Posterior vena cava (tissue), 2 donors: Measurements from ENCODE around the gene RAP1A. TPM values are rescaled to one million over a fixed set of nuclear protein-coding genes. Genes with fewer than 3 reads are reported as not detected.
A peak's percentile ranks its signal among the peaks of the same experiment; 100 is the strongest.

Source experiments
- DNase-seq: peaks from one replicate; pipeline ENCODE4 v3.0.0-alpha.2; 2020; ENCODE audit warnings: low spot score
- intact Hi-C, 2 donors: fragments of 100-400 bp; cut with DNase I; formaldehyde crosslinking; loops; one replicate each; pipeline versions ENCODE4 v1.14.1 to v1.14.2; 2022 to 2023
- total RNA-seq, 2 donors: library from RNA; stranded (reverse); fragmentation: NEBNext Ultra II Directional; extraction: Animal tissue kit (Norgen Biotek cat#: 25700); gene quantifications; one replicate each; pipeline ENCODE4 v1.2.1, GENCODE V29; 2021
- donor health status: DM: yes; HTN: yes; CAD: no.
- donor health status: DM: yes; HTN: yes; CAD: no.

Gene RAP1A
- total RNA-seq, 2 donors from 2014 or later: 187 to 227 TPM

DNA sequence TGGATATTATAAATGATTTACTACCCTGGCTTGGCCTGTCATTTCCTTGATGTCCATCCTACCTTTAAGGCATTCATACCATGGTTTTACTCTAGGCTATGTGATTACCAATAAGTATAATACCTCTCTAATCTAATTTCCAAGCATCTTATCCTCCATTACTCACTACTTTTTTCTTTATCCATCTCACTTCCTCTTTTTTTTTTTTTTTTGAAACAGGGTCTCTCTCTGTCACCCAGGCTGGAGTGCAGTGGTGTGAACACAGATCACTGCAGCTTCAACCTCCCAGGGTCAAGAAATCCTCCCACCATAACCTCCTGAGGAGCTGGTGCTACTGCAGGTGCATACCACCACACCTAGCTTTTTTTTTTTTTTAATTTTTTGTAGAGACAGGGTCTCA lies 79.7 kb downstream of the RAP1A start:
- intact Hi-C loops: no loop called here
- no peak for DNase-seq

GRCh38 chr1:111702504-111703050 lies 83.0 kb downstream of the RAP1A start:
- no peak for DNase-seq
- intact Hi-C loops: no loop called here

GRCh38 chr1:111704240-111704639 lies 84.7 kb downstream of the RAP1A start:
- intact Hi-C loops: no loop called here
- no peak for DNase-seq

DNA sequence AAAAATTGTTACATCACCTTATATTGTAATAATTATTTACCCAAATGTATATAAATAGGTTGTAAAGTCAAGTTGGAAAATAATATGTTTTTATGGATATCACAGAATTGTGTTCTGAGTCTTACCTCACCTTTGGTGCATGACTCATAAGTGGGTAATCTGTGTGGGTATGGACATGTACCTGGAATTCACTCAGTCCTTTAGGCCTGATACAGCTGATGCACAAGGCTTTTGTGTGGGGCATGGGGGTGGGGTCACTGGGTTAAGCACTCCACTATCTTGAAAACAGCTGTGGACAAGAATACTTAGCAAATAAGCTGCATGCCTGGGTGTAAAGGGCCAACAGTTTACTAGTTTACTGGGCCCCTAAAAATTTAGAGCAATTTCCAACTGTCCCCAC lies 85.2 kb downstream of the RAP1A start:
- intact Hi-C loops: no loop called here
- no peak for DNase-seq

DNA sequence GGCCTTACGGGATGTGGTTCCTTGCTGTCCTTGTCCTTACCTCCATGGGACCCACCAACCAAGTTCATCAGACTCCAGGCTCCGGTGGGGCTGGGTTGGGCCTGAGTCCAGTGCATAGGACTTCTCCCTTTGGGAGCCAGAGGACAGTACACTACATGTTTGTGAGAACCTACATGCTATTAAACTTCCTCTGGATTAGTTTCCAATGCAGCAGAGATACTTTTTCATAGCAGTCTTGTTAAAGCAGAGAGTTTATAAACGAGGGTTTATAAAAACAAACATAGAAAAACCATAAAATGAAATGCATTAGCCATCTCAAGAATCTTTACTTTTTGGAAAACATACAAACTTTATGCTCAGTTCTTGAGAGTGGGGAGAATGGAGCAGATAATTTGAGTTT lies 86.3 kb downstream of the RAP1A start:
- intact Hi-C loops: no loop called here
- DNase-seq: no peak

DNA sequence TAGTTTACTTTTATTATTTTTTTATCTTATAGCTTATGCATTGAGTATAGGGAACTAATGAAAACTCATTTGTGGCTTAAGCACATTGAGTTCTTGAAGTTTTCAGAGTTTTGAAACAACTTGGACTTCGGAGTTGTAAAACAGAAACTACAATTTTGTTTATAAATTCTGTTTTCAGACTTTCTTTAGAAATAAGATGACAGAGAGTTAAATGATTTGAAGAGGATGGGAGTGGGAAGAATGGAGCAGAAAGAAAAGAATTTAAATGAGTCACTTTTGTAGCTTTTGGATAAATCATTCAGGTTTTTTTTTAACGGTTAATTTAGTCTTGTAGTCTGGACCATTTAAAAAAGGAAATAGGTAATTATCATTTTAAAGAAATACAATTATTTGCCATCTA lies 87.3 kb downstream of the RAP1A start:
- no peak for DNase-seq
- intact Hi-C loops: no loop called here

DNA sequence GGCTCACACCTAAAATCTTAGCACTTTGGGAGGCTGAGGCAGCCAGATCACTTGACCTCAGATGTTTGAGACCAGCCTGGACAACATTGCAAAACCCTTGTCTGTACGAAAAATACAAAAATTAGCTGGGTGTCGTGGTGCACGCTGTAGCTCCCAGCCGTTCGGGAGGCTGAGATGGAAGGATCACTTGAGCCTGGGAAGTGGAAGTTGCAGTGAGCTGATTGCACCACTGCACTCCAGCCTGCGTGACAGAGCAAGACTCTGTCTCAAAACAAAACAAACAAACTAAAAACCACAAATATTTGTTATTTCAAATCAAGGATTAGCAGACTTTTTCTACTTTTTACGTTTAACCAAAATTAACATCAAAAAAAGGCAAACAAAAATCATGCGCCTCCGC lies 88.3 kb downstream of the RAP1A start:
- DNase-seq: no peak
- intact Hi-C loops: no loop called here

DNA sequence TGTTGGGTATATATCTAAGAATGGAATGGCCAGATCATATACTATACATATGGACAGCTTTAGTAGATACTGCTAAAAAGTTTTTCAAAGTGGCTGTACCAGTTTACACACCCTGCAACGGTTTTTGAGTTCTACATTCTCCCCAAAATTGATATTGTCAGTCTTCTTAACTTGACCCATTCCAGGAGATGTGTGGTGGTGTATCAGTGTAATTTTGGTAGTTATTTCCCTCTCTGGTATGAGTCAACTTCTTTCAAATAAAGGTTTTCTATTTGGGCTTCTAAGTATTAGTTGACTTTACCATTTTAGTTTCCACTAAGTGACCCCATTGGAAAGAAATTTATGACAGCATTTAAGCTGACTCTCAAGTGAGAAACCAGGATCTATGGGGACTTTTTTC lies 90.4 kb downstream of the RAP1A start:
- no peak for DNase-seq
- intact Hi-C loops: no loop called here

DNA sequence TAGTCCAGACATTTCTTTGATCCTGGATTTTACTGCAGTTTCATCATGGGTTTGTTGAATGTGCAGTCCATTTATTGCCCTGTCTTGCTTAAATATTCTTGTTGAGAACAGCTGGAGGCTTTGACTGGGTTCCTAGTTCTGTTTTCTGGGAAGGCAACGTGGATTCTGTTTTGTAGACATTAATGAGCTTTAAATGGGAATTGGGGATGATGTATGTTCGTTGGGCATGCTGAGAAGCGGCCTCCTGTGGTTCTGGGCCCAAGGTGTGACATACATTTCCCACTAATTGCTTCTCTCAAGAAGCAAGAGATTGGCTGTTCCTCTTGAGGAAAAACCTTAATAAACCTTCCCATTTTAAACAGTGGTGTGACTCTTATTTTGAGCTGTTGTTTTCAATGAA lies 96.7 kb downstream of the RAP1A start:
- intact Hi-C loops: loop anchor here in 1 of 2 donors (5.0 kb wide), 1 partner anchor 36 kb away; no protein-coding TSS in a partner anchor
- no peak for DNase-seq

DNA sequence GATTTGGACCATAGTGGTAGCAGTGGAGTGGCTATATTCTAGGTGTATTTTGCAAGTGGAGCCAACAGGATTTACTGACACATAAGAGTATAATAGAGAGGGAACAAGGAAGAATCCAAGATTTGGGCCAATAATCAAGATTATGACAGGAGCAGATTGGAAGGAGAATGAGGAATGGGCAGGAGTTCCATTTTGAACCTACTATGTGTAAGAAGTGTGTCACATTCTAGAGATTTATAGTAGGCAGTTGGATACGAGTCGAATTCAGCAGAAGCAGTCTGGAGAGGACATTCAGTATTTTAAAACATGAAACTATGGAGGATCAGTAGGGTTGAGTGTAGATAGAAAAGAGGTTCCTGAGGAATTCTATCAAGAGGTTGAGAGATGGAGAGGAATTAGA lies 97.9 kb downstream of the RAP1A start:
- intact Hi-C loops: loop anchor here in 1 of 2 donors (5.0 kb wide), 1 partner anchor 35 kb away; no protein-coding TSS in a partner anchor
- DNase-seq: no peak

DNA sequence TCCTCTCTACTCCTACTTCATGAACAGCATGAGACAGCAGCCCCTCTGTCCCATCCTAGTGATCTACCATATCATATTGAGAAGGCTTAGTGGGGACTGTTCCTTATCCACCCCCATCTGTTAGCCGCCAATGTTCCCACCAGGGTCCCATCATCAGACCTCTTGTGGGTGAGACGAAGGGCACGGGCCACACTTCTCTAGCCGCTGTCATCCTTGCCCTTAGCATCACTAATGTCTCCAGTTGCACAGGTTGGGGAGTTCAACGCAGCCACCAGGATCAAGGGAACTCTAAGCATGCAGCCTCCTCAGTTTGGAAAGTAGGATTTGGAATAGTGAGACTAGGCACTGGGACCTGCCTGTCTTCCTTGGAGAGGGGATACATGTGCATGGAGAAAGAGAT lies 99.5 kb downstream of the RAP1A start:
- intact Hi-C loops: loop anchor here in 1 of 2 donors (5.0 kb wide), 1 partner anchor 33 kb away; no protein-coding TSS in a partner anchor
- no peak for DNase-seq

DNA sequence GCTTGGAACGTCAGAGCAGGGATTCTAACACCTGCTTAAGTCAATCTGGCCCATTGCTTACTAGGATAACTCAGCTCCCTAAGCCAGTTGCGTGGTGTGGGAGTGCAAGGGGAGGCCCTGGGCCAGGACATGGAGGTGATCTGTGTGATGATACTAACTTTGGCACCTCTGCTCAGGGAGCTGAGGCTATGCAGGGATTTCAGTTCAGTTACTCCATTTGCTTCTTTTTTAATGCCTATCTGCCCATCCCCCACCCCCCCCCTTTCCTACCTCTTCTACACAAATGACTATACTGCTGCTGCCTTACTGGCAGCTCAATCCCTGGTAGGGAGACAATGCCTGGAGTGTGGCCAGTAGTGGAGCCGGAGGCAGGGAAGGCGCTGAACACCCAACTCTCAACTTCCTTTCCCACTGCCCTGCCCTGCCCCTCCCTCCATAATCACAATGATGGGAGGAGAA lies 100.1 kb downstream of the RAP1A start:
- intact Hi-C loops: loop anchor here in 1 of 2 donors (5.0 kb wide), 1 partner anchor 33 kb away; no protein-coding TSS in a partner anchor
- no peak for DNase-seq

- intact Hi-C loops: no loop called here
- no peak for DNase-seq
Measured at GRCh38 chr1:111720274-111720976, 100.8 kb downstream of the RAP1A start.

GRCh38 chr1:111720977-111721786 lies 101.6 kb downstream of the RAP1A start:
- DNase-seq: no peak
- intact Hi-C loops: no loop called here

GRCh38 chr1:111723091-111723806 lies 103.7 kb downstream of the RAP1A start:
- intact Hi-C loops: no loop called here
- no peak for DNase-seq

GRCh38 chr1:111723871-111724270 lies 104.3 kb downstream of the RAP1A start:
- intact Hi-C loops: no loop called here
- DNase-seq: no peak

DNA sequence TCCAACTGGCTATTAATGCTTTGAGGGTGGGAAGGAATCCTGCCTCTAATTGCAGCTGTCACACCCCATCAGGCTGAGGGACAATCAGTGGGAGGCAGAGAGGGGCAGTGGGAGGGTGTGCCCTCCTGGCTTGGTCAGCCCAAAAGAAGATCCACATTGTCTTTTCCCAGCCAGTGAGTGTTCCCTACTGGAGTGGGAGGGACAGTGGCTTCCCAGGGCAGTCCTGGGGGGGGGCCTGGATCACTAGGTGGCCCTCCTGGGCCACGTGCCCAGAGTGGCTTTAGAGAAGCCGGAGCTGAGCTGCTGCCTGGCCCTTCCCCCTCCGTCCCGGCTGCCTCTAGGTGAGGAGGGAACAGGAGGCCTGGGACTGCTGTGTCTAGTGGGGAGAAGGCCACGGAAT lies 105.6 kb downstream of the RAP1A start:
- DNase-seq: no peak
- intact Hi-C loops: no loop called here

DNA sequence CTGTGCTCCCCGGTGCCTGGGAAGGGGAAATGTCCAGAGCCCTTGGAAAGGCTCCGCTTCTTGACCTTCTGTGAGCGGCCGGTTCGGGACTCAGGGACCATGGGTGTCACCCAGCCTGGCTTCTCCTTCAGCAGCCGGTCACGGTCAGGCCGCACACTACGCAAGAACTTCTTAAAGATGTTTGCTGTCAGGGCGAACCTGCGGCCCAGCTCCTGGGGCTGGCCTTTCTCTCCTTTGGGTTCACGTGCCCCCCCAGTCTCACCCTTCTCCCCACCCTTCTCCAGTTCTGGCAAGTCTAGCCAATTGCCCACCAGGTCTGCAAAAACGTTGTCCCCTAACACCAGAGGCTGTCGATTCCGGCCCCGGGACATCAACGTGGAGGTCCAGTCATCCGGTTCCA lies 107.5 kb downstream of the RAP1A start:
- intact Hi-C loops: no loop called here
- DNase-seq: peak; percentile 76

DNA sequence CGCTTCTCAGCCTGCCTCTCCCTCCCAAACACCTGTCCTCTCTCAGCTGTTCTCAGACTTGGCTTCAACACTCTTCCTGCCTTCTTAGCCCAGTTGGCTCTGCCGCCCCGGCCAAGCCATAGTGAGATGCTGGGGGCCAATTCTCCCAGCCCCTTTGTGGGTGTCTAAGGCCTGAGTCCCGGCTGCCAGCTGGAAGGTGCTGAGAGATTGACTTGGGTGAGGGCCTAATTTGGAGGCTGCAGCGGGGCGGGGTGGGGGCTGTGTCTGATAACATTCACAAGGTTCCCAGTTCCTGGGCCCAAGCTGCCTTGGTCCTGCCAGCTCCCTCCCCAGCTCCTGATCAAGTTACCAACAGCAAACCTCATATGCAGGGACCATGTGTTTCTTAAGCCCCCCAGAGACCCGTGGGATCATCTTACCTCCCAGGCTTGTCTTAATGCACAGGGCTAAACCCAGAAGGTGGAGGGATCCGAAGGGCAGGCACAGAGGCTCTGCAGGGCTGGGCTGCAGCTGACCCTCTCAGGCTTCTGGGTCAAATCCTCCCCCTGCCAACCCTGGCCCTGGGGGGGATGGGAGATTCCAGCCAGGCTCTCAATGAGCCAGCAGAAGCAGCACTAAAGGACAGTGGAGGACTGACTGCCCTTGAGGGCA lies 109.8 kb downstream of the RAP1A start:
- intact Hi-C loops: no loop called here
- peak; percentile 55 for DNase-seq
